Measurements from ENCODE around the gene SPPL2C.
A peak's percentile ranks its signal among the peaks of the same experiment; 100 is the strongest.

Gene SPPL2C

GRCh38 chr17:45889579-45889978 is 44.9 kb downstream of the SPPL2C start:
- no peak for DNase-seq

- DNase-seq: no peak
These were observed 49.0 kb downstream of the SPPL2C start for GRCh38 chr17:45893725-45894021.

- peak; percentile 96 for DNase-seq
These were observed 49.5 kb downstream of the SPPL2C start, which contains the start of gene MAPT for GRCh38 chr17:45894022-45894784. Gene MAPT (plus strand): TSS chr17:45894554. CDS start chr17:45962338, 67,784 bp downstream.

GRCh38 chr17:45895304-45895968 is 50.8 kb downstream of the SPPL2C start:
- peak; percentile 77 for DNase-seq

- peak; percentile 66 for DNase-seq
These were observed 51.5 kb downstream of the SPPL2C start for GRCh38 chr17:45895969-45896785.

Data from NCI-H2227 treated with DMSO at 0.1 percent for 48 hours (cell line).